Right atrium auricular region (tissue), 2 donors: ENCODE measurements around the gene CFAP20. TPM values are rescaled to one million over a fixed set of nuclear protein-coding genes. Genes with fewer than 3 reads are reported as not detected.

Experiments used
- DNase-seq: peaks from one replicate; pipeline ENCODE4 v3.0.0-alpha.2; 2019; ENCODE audit warnings: low spot score
- H3K27ac ChIP-seq, 2 donors: fragments of 200-600 bp; sonication (generic); 1 replicate in 1 of 2; 2 replicates in 1 of 2; pipeline ENCODE4 v1.5.1; 2016 to 2019
- H3K27me3 ChIP-seq, 2 donors: fragments of 200-600 bp; sonication (generic); one replicate each; pipeline versions ENCODE4 v1.5.1 to v1.6.0; 2017 to 2019
- H3K36me3 ChIP-seq: fragments of 200-600 bp; sonication (generic); one replicate; pipeline ENCODE4 v1.5.1; 2016
- H3K4me1 ChIP-seq, 2 donors: fragments of 200-600 bp; sonication (generic); one replicate each; pipeline versions ENCODE4 v1.5.1 to v1.6.0; 2017 to 2019
- H3K4me3 ChIP-seq, 2 donors: fragments of 200-600 bp; sonication (generic); 1 replicate in 1 of 2; 2 replicates in 1 of 2; pipeline ENCODE4 v1.5.1; 2017 to 2019; ENCODE audit warnings: mild to moderate bottlenecking in 1 of 2, moderate library complexity in 1 of 2
- H3K9me3 ChIP-seq, 2 donors: fragments of 200-600 bp; sonication (generic); one replicate each; pipeline ENCODE4 v1.5.1; 2019
- CTCF ChIP-seq, 2 donors: fragments of 200-600 bp; sonication (generic); IDR thresholded peaks; one replicate each; pipeline ENCODE4 v1.5.1; 2019; ENCODE audit warnings: antibody characterized with exemption in 2 of 2
- total RNA-seq, 2 donors: library from RNA; depleted of rRNA; stranded (reverse); fragments of >200 nt; gene quantifications; one replicate each; pipeline ENCODE4 v1.1.0, GENCODE V29; 2016

CFAP20 gene
- total RNA-seq, 2 donors from 2014 or later = 36.9 to 64.2 TPM

GRCh38 chr16:58124601-58124915 lies 4.6 kb downstream of the CFAP20 start:
- H3K27me3 ChIP-seq = no peaks in the 10 kb centered on the region
- no peaks in the 10 kb centered on the region for H3K36me3 ChIP-seq
- no peaks in the 10 kb centered on the region for H3K9me3 ChIP-seq
- no peak overlapping the region for H3K27ac ChIP-seq
- no peak for TF ChIP-seq CTCF (IDR thresholded peaks at IDR 0.05)
- DNase-seq = no peak
- H3K4me3 ChIP-seq = no peak overlapping the region
- H3K4me1 ChIP-seq = peaks cover 0 to 80% of the 10 kb centered on the region in 2 donors

- peaks cover 0 to 85% of the 10 kb centered on the region in 2 donors for H3K4me1 ChIP-seq
- no peaks in the 10 kb centered on the region for H3K9me3 ChIP-seq
- H3K4me3 ChIP-seq = no peak overlapping the region
- no peak for TF ChIP-seq CTCF (IDR thresholded peaks at IDR 0.05)
- no peaks in the 10 kb centered on the region for H3K27me3 ChIP-seq
- H3K27ac ChIP-seq = no peak overlapping the region
- no peaks in the 10 kb centered on the region for H3K36me3 ChIP-seq
- no peak for DNase-seq
These were observed 5.1 kb downstream of the CFAP20 start for GRCh38 chr16:58123896-58124600.

GRCh38 chr16:58121132-58121531 lies 8.0 kb downstream of the CFAP20 start:
- Histone ChIP-seq H3K27ac (peak overlapping the region; percentile 19 to 45), H3K9me3 (no peaks in the 10 kb centered on the region), H3K4me3 (no peak overlapping the region), H3K36me3 (peaks cover 5% of the 10 kb centered on the region), H3K27me3 (no peaks in the 10 kb centered on the region), H3K4me1 (peaks cover 0 to 90% of the 10 kb centered on the region in 2 donors)
- DNase-seq = no peak
- no peak for TF ChIP-seq CTCF (IDR thresholded peaks at IDR 0.05)

- Histone ChIP-seq H3K4me3 (no peak overlapping the region), H3K36me3 (peaks cover 14% of the 10 kb centered on the region), H3K27ac (peak overlapping the region in 1 of 2 donors; percentile 29), H3K27me3 (no peaks in the 10 kb centered on the region), H3K9me3 (no peaks in the 10 kb centered on the region), H3K4me1 (peaks cover 0 to 90% of the 10 kb centered on the region in 2 donors)
- no peak for DNase-seq
- TF ChIP-seq CTCF (IDR thresholded peaks at IDR 0.05) = no peak
These were observed 8.9 kb downstream of the CFAP20 start for GRCh38 chr16:58120234-58120633.

GRCh38 chr16:58119509-58119845 lies 9.7 kb downstream of the CFAP20 start:
- peak overlapping the region; percentile 50 to 72 for H3K27ac ChIP-seq
- TF ChIP-seq CTCF (IDR thresholded peaks at IDR 0.05) = no peak
- DNase-seq = no peak

More at GRCh38 chr16:58119509-58119845, 9.7 kb downstream of the CFAP20 start:
- H3K27me3 ChIP-seq = no peaks in the 10 kb centered on the region
- no peaks in the 10 kb centered on the region for H3K9me3 ChIP-seq
- H3K4me1 ChIP-seq = peaks cover 0 to 92% of the 10 kb centered on the region in 2 donors
- H3K36me3 ChIP-seq = peaks cover 22% of the 10 kb centered on the region
- no peak overlapping the region for H3K4me3 ChIP-seq
